Activated naive CD8-positive, alpha-beta T cell treated with anti-CD3 and anti-CD28 coated beads, Interleukin-2, amount 50 U/mL, for 24 hours (primary cell): ENCODE results near the gene PMP22.

Experiments used
- ATAC-seq: fragments of 150-1000 bp; cut with Tn5 transposase; one replicate; pipeline ENCODE4 v1.10.0; 2021
- DNase-seq: peaks from one replicate; pipeline ENCODE4 v3.0.0; 2021
- H3K27ac Mint-ChIP-seq: one replicate; pipeline ENCODE4 v1.8.0; 2021; ENCODE audit warnings: mild to moderate bottlenecking, mixed read lengths
- H3K27me3 Mint-ChIP-seq: one replicate; pipeline ENCODE4 v1.8.0; 2021; ENCODE audit warnings: mixed read lengths
- H3K36me3 Mint-ChIP-seq: one replicate; pipeline ENCODE4 v1.8.0; 2021; ENCODE audit warnings: low read depth, mixed read lengths
- H3K4me1 Mint-ChIP-seq: one replicate; pipeline ENCODE4 v1.8.0; 2021; ENCODE audit warnings: mixed read lengths
- H3K4me3 Mint-ChIP-seq: one replicate; pipeline ENCODE4 v1.8.0; 2021; ENCODE audit warnings: mild to moderate bottlenecking, moderate library complexity, mixed read lengths
- H3K9me3 Mint-ChIP-seq: one replicate; pipeline ENCODE4 v1.8.0; 2021; ENCODE audit warnings: mixed read lengths

The PMP22 gene

GRCh38 chr17:15180121-15180561 lies 85.0 kb downstream of the PMP22 start:
- peaks cover 18% of the 10 kb centered on the region for H3K27me3 Mint-ChIP-seq
- no peak overlapping the region for H3K4me3 Mint-ChIP-seq
- H3K4me1 Mint-ChIP-seq: no peaks in the 10 kb centered on the region
- ATAC-seq: no peak
- no peak overlapping the region for H3K27ac Mint-ChIP-seq
- no peaks in the 10 kb centered on the region for H3K9me3 Mint-ChIP-seq
- DNase-seq: no peak
- H3K36me3 Mint-ChIP-seq: no peaks in the 10 kb centered on the region
